H1 (cell line): ENCODE measurements around the gene FABP6. TPM values are rescaled to one million over a fixed set of nuclear protein-coding genes. Genes with fewer than 3 reads are reported as not detected.

ENCODE experiments used
- CTCF ChIA-PET: fragments of 300-600 bp; sonication (Branson Sonifier 250); formaldehyde crosslinking; loops from one replicate; lab custom pipeline; 2021; ENCODE audit not compliant: partially characterized antibody; lab: Charles Lee
- POLR2A ChIA-PET: fragments of 300-600 bp; sonication (Branson Sonifier 250); formaldehyde crosslinking; loops from one replicate; lab custom pipeline; 2021; ENCODE audit warnings: inconsistent platforms; ENCODE audit not compliant: partially characterized antibody; lab: Charles Lee
- DNase-seq, 2 experiments: peaks; one replicate each; pipeline versions ENCODE4 v3.0.0 to v3.0.0-alpha.2; 2010 to 2022; ENCODE audit warnings: low spot score in 2 of 2, low read depth in 1 of 2, mixed read lengths in 1 of 2
- FAIRE-seq: peaks from 2 replicates; lab custom pipeline; 2011; peaks lifted over from hg19 to GRCh38; lab: Jason Lieb, UNC
- H2AFZ ChIP-seq: 2 replicates; pipeline ENCODE4 v1.8.1; 2012; ENCODE audit warnings: low read length, inconsistent platforms
- H2AK5ac ChIP-seq: 2 replicates; pipeline ENCODE4 v1.6.1; 2013; ENCODE audit warnings: low read depth, low read length
- H2BK120ac ChIP-seq: replicated peaks from 2 replicates; pipeline ENCODE3; 2013; ENCODE audit warnings: low read depth, low read length, inconsistent platforms
- H2BK12ac ChIP-seq: 2 replicates; pipeline ENCODE4 v1.6.1; 2013; ENCODE audit warnings: low read depth, low read length
- H2BK15ac ChIP-seq: 2 replicates; pipeline ENCODE4 v1.6.1; 2013; ENCODE audit warnings: low read length
- H2BK20ac ChIP-seq: 2 replicates; pipeline ENCODE4 v1.6.1; 2013; ENCODE audit warnings: low read length
- H2BK5ac ChIP-seq: 2 replicates; pipeline ENCODE4 v1.6.1; 2013; ENCODE audit warnings: low read depth, low read length
- H3K14ac ChIP-seq: 2 replicates; pipeline ENCODE4 v1.6.1; 2013; ENCODE audit warnings: inconsistent platforms; ENCODE audit not compliant: insufficient read length
- H3K18ac ChIP-seq: 2 replicates; pipeline ENCODE4 v1.6.1; 2013; ENCODE audit warnings: low read length; ENCODE audit errors: extremely low read depth
- H3K23ac ChIP-seq: 2 replicates; pipeline ENCODE4 v1.6.1; 2013; ENCODE audit warnings: inconsistent platforms; ENCODE audit not compliant: insufficient read length
- H3K23me2 ChIP-seq: 2 replicates; pipeline ENCODE4 v1.6.1; 2013; ENCODE audit warnings: low read depth, low read length
- H3K27ac ChIP-seq: 2 replicates; pipeline ENCODE4 v1.6.1; 2011; ENCODE audit warnings: low read depth, low read length, inconsistent platforms
- H3K27me3 ChIP-seq, 4 experiments: replicated peaks in 1 of 4; 1 replicate in 1 of 4; 2 replicates in 3 of 4; pipeline versions ENCODE4 v1.6.1 to v1.8.1; 2011 to 2013; ENCODE audit warnings: low read length in 3 of 4, mild to moderate bottlenecking in 3 of 4, inconsistent platforms in 2 of 4, mixed read lengths in 2 of 4, moderate library complexity in 1 of 4; ENCODE audit not compliant: control insufficient read depth in 3 of 4, insufficient read depth in 3 of 4; ENCODE audit errors: extremely low read depth in 1 of 4
- H3K36me3 ChIP-seq, 4 experiments: 2 replicates each; pipeline versions ENCODE4 v1.6.1 to v1.8.1; 2011 to 2013; ENCODE audit warnings: mild to moderate bottlenecking in 4 of 4, low read length in 3 of 4, moderate library complexity in 2 of 4, control low read depth in 1 of 4, inconsistent platforms in 1 of 4; ENCODE audit not compliant: insufficient read depth in 4 of 4, control insufficient read depth in 2 of 4
- H3K4ac ChIP-seq: replicated peaks from 2 replicates; pipeline ENCODE3; 2013; ENCODE audit warnings: low read length, low read depth, mixed read lengths, inconsistent platforms; ENCODE audit not compliant: insufficient read length
- H3K4me1 ChIP-seq, 4 experiments: replicated peaks in 1 of 4; 1 replicate in 1 of 4; 2 replicates in 3 of 4; pipeline versions ENCODE4 v1.6.1 to v1.8.1; 2011 to 2013; ENCODE audit warnings: low read length in 3 of 4, inconsistent platforms in 2 of 4, mixed read lengths in 1 of 4; ENCODE audit not compliant: insufficient read depth in 4 of 4, control insufficient read depth in 3 of 4
- H3K4me2 ChIP-seq, 2 experiments: 2 replicates each; pipeline versions ENCODE4 v1.6.1 to v1.8.1; 2011 to 2013; ENCODE audit warnings: low read depth in 2 of 2, low read length in 2 of 2, control low read depth in 1 of 2, inconsistent platforms in 1 of 2, mild to moderate bottlenecking in 1 of 2; ENCODE audit not compliant: insufficient read depth in 1 of 2
- H3K4me3 ChIP-seq, 4 experiments: fragments of 200-600, 300-600 bp in 1 of 4; sonication (generic), shearing (Covaris generic), sonication (Bioruptor Twin) in 1 of 4; 2 replicates each; pipeline versions ENCODE4 v1.5.1 to v1.8.1; 2011 to 2016; ENCODE audit warnings: low read length in 4 of 4, low read depth in 3 of 4, control low read depth in 2 of 4, inconsistent platforms in 2 of 4, mild to moderate bottlenecking in 2 of 4, mixed read lengths in 1 of 4, moderate library complexity in 1 of 4; ENCODE audit not compliant: insufficient read depth in 2 of 4; ENCODE audit errors: extremely low read depth in 1 of 4
- H3K56ac ChIP-seq: replicated peaks from 2 replicates; pipeline ENCODE3; 2013; ENCODE audit warnings: low read depth, mild to moderate bottlenecking, mixed read lengths, low read length, inconsistent platforms; ENCODE audit not compliant: insufficient read length
- H3K79me1 ChIP-seq: 2 replicates; pipeline ENCODE4 v1.6.1; 2013; ENCODE audit warnings: low read depth, low read length, control low read depth
- H3K79me2 ChIP-seq, 2 experiments: 2 replicates each; pipeline versions ENCODE4 v1.6.1 to v1.8.1; 2012 to 2013; ENCODE audit warnings: low read length in 2 of 2, mild to moderate bottlenecking in 2 of 2, inconsistent platforms in 1 of 2; ENCODE audit not compliant: insufficient read depth in 2 of 2, control insufficient read depth in 1 of 2
- H3K9ac ChIP-seq, 4 experiments: replicated peaks in 1 of 4; 1 replicate in 1 of 4; 2 replicates in 3 of 4; pipeline versions ENCODE4 v1.6.1 to v1.8.1; 2011 to 2013; ENCODE audit warnings: low read depth in 3 of 4, low read length in 3 of 4, control low read depth in 2 of 4, mild to moderate bottlenecking in 2 of 4, moderate library complexity in 2 of 4, inconsistent platforms in 1 of 4; ENCODE audit errors: extremely low read depth in 1 of 4
- H3K9me3 ChIP-seq, 2 experiments: 2 replicates each; pipeline versions ENCODE4 v1.6.1 to v1.8.1; 2012 to 2013; ENCODE audit warnings: mild to moderate bottlenecking in 2 of 2, moderate library complexity in 2 of 2, control low read depth in 1 of 2, inconsistent platforms in 1 of 2, low read depth in 1 of 2, low read length in 1 of 2, mixed read lengths in 1 of 2; ENCODE audit not compliant: insufficient read depth in 2 of 2
- H4K20me1 ChIP-seq, 2 experiments: replicated peaks in 1 of 2; 2 replicates each; pipeline versions ENCODE3 to v1.8.1; 2011 to 2013; ENCODE audit warnings: inconsistent platforms in 2 of 2, low read length in 2 of 2, mild to moderate bottlenecking in 1 of 2; ENCODE audit not compliant: insufficient read depth in 2 of 2, control insufficient read depth in 1 of 2
- H4K5ac ChIP-seq: 2 replicates; pipeline ENCODE4 v1.6.1; 2013; ENCODE audit warnings: low read length, low read depth, mixed read lengths, inconsistent platforms; ENCODE audit not compliant: insufficient read length
- H4K8ac ChIP-seq: 2 replicates; pipeline ENCODE4 v1.8.0; 2013; ENCODE audit warnings: mild to moderate bottlenecking, moderate library complexity, low read length, inconsistent platforms; ENCODE audit not compliant: insufficient read depth; ENCODE audit errors: extremely low read depth
- H4K91ac ChIP-seq: replicated peaks from 2 replicates; pipeline ENCODE3; 2013; ENCODE audit warnings: low read length, mixed read lengths, inconsistent platforms; ENCODE audit not compliant: insufficient read length
- BACH1 ChIP-seq: IDR thresholded peaks from 2 replicates; pipeline ENCODE4 v1.6.1; 2012; ENCODE audit warnings: low read length, improper control_type of control experiment
- E2F6 ChIP-seq: IDR thresholded peaks from 2 replicates; pipeline ENCODE4 v1.6.1; 2012; ENCODE audit warnings: inconsistent platforms
- EGR1 ChIP-seq: IDR thresholded peaks from 2 replicates; pipeline ENCODE4 v1.6.1; 2011; ENCODE audit warnings: low read depth, low read length, borderline replicate concordance
- EP300 ChIP-seq, 2 experiments: IDR thresholded peaks; 1 replicate in 1 of 2; 2 replicates in 1 of 2; pipeline ENCODE4 v1.6.1; 2011 to 2012; ENCODE audit warnings: low read depth in 2 of 2, low read length in 2 of 2, mild to moderate bottlenecking in 2 of 2, borderline replicate concordance in 1 of 2, inconsistent platforms in 1 of 2, moderate library complexity in 1 of 2
- FOSL1 ChIP-seq: IDR thresholded peaks from 2 replicates; pipeline ENCODE4 v1.6.1; 2011; ENCODE audit warnings: mild to moderate bottlenecking, low read depth, low read length, moderate library complexity; ENCODE audit not compliant: insufficient read depth
- MAFK ChIP-seq: IDR thresholded peaks from 2 replicates; pipeline ENCODE4 v1.6.1; 2012; ENCODE audit warnings: low read depth, mild to moderate bottlenecking, improper control_type of control experiment, low read length
- RAD21 ChIP-seq, 2 experiments: IDR thresholded peaks in 1 of 2; conservative IDR thresholded peaks in 1 of 2; 2 replicates each; pipeline ENCODE4 v1.6.1; 2011; ENCODE audit warnings: low read depth in 2 of 2, low read length in 2 of 2, improper control_type of control experiment in 1 of 2, inconsistent platforms in 1 of 2, mild to moderate bottlenecking in 1 of 2, moderate library complexity in 1 of 2
- RBBP5 ChIP-seq: IDR thresholded peaks from 2 replicates; pipeline ENCODE4 v1.7.1; 2012; ENCODE audit warnings: low read depth, mild to moderate bottlenecking, inconsistent platforms, low read length, moderate library complexity, borderline replicate concordance
- RNF2 ChIP-seq: fragments of 200-900, 300-1000 bp; sonication (generic); IDR thresholded peaks from 2 replicates; pipeline ENCODE4 v1.7.1; 2016; ENCODE audit warnings: borderline replicate concordance, low read depth, mild to moderate bottlenecking, antibody characterized with exemption, low read length; ENCODE audit not compliant: poor library complexity, severe bottlenecking; ENCODE audit errors: missing control alignments
- RXRA ChIP-seq: IDR thresholded peaks from 2 replicates; pipeline ENCODE4 v1.6.1; 2011; ENCODE audit warnings: low read depth, mild to moderate bottlenecking, low read length, moderate library complexity; ENCODE audit not compliant: insufficient read depth
- SIRT6 ChIP-seq: IDR thresholded peaks from one replicate; pipeline ENCODE4 v1.7.1; 2012; ENCODE audit warnings: low read length, inconsistent platforms
- SUZ12 ChIP-seq: fragments of 200-600 bp; sonication (generic); IDR thresholded peaks from 2 replicates; pipeline ENCODE4 v1.6.1; 2012; ENCODE audit warnings: mild to moderate bottlenecking, inconsistent platforms, low read length, moderate library complexity, mixed read lengths
- WGBS, 2 experiments: shearing (Covaris generic) in 1 of 2; methylation state at CpG; one replicate each; pipeline versions ENCODE4 v1.1.6 to v1.1.7; 2013 to 2015; ENCODE audit warnings: low lambda C conversion rate in 2 of 2, mixed read lengths in 2 of 2, inconsistent platforms in 1 of 2, low coverage in 1 of 2, missing lambda C conversion rate in 1 of 2; ENCODE audit not compliant: insufficient replicate concordance in 2 of 2, insufficient coverage in 1 of 2, insufficient read length in 1 of 2; ENCODE audit errors: extremely low coverage in 1 of 2, missing lambda C conversion rate in 1 of 2; 5-methylcytosine and 5-hydroxymethylcytosine counted together
- polyA plus RNA-seq, 7 experiments: library from polyadenylated mRNA; depleted of rRNA in 3 of 7; stranded (reverse) in 5 of 7; unstranded in 2 of 7; fragments of >200 nt in 5 of 7; fragments of 200-250 nt in 2 of 7; gene quantifications; 1 replicate in 5 of 7; 2 replicates in 1 of 7; 4 replicates in 1 of 7; pipeline versions ENCODE4 v1.2.1 to v1.2.3, GENCODE V29; 2011 to 2013; ENCODE audit warnings: missing spikeins in 2 of 7, mixed read lengths in 2 of 7
- total RNA-seq: library from RNA; stranded (reverse); fragmentation: NEBNext Ultra II Directional; extraction: Animal tissue kit (Norgen Biotek cat#: 25700); gene quantifications from 2 replicates; pipeline ENCODE4 v1.2.1, GENCODE V29; 2021

Gene FABP6
- total and polyA plus RNA-seq, 2 of the 8 experiments (the other 6 are each of a cell fraction or from before 2014, with no cell fraction given) = 4.8 to 6.1 TPM

- CTCF ChIA-PET = interaction anchor here (0.8 to 2.6 kb wide), 13 partner anchors 7 to 181 kb away, joined by 3 to 16 read pairs (median 5); no protein-coding TSS in a partner anchor
These were observed 18.7 kb upstream of the FABP6 start for GRCh38 chr5:160210606-160211005.

More at GRCh38 chr5:160210606-160211005, 18.7 kb upstream of the FABP6 start:
- no peak overlapping the region for H2BK12ac ChIP-seq
- H3K4me2 ChIP-seq = no peak overlapping the region
- DNase-seq (no peak), FAIRE-seq (no peak)
- H4K5ac ChIP-seq = no peak overlapping the region
- POLR2A ChIA-PET = no interaction called here
- no peaks in the 10 kb centered on the region for H3K79me2 ChIP-seq
- no peak overlapping the region for H2BK20ac ChIP-seq
- 89% methylated on average over 9 of the region's 9 CpGs; no CpG with 5 or more reads in 1 of the 2 experiments for WGBS, 2 experiments
- H4K8ac ChIP-seq = no peak overlapping the region
- H3K9me3 ChIP-seq = no peaks in the 10 kb centered on the region
- H3K23ac ChIP-seq = no peak overlapping the region
- H3K4me1 ChIP-seq = no peaks in the 10 kb centered on the region
- no peaks in the 10 kb centered on the region for H4K20me1 ChIP-seq
- no peak overlapping the region for H3K4me3 ChIP-seq
- no peak overlapping the region for H3K4ac ChIP-seq
- H3K27me3 ChIP-seq = no peaks in the 10 kb centered on the region
- H3K56ac ChIP-seq = no peak overlapping the region
- H4K91ac ChIP-seq = no peak overlapping the region
- no peak overlapping the region for H2BK120ac ChIP-seq
- TF ChIP-seq EGR1 = no peak
- TF ChIP-seq BACH1 = no peak
- TF ChIP-seq E2F6 = no peak
- TF ChIP-seq RAD21 (IDR thresholded peaks at IDR 0.05 in 1 of 2, conservative IDR thresholded peaks at IDR 0.05 in 1 of 2; ENCODE audit: low read depth in 2 of 2, low read length in 2 of 2) = no peak
- TF ChIP-seq RNF2 = no peak
- TF ChIP-seq EP300 (IDR thresholded peaks at IDR 0.05; ENCODE audit: borderline replicate concordance in 1 of 2, low read depth in 2 of 2, low read length in 2 of 2) = no peak
- TF ChIP-seq SIRT6 = no peak
- no peak for TF ChIP-seq MAFK
- TF ChIP-seq RBBP5 = no peak
- TF ChIP-seq FOSL1 = no peak
- no peak for TF ChIP-seq SUZ12
- TF ChIP-seq RXRA = no peak
- TF ChIP-seq, all 59 proteins: peak for 0
- H3K18ac ChIP-seq = no peak overlapping the region
- no peak overlapping the region for H3K14ac ChIP-seq
- H3K9ac ChIP-seq = no peak overlapping the region
- no peaks in the 10 kb centered on the region for H3K23me2 ChIP-seq
- no peak overlapping the region for H3K27ac ChIP-seq
- H3K36me3 ChIP-seq = no peaks in the 10 kb centered on the region
- no peak overlapping the region for H2AK5ac ChIP-seq
- H2AFZ ChIP-seq = no peak overlapping the region
- H3K79me1 ChIP-seq = no peaks in the 10 kb centered on the region
- H2BK5ac ChIP-seq = no peak overlapping the region
- no peak overlapping the region for H2BK15ac ChIP-seq
